Activated T-cell treated with anti-CD3 and anti-CD28 coated beads, Interleukin-2, amount 50 U/mL, for 48 hours (primary cell): ENCODE data around the gene ANKRD6.
"Not testable (repeated sequence)": the region's sequence is repeated elsewhere in the genome, so short reads cannot be mapped to it uniquely, and the experiment has no call there.

ENCODE experiments used
- DNase-seq, 2 experiments: peaks; one replicate each; pipeline ENCODE4 v3.0.0-alpha.2; 2020

ANKRD6 gene

DNA sequence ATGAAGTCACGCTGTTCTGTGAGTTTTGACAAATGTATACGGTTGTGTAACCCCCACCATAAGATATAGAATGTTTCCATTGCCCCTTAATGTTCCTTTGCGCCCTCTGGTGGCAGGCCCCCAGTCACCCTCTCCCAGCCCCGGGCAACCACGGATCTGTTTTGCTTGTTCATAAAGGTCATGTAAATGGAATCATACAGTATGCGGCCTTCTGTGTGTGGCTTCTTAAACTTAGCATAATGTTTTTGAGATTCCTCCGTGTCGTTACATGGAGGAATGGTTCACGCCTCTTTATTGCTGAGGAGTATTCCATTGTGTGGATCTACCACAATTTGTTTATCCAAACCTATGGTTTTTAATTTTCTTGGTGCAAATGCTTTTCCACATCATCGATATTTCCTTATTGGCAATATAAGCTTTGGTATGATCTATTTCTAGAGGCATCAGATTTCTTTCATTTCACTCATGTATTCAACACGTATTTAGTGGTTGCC lies 177.2 kb downstream of the ANKRD6 start:
- peak; percentile 86 to 88 for DNase-seq

DNA sequence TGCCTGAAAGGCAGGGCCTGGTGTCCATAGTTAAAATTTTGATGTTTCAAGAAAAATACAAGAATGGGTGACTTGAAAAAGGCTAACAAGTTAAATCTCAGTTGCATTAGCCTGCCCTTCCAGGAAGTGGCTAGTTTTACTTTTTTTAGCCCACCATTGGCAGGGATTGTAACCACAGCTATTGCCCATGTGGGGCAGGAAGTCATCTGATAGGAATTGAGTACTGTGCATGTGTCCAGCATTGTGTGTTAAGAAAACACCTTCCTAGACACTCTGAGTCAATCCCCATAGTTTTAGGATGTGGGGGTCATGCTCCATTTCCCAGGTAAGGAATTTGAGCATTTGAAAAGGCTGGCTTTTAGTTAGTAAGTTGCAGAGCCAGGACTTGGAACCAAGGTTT lies 178.7 kb downstream of the ANKRD6 start:
- no peak for DNase-seq

DNA sequence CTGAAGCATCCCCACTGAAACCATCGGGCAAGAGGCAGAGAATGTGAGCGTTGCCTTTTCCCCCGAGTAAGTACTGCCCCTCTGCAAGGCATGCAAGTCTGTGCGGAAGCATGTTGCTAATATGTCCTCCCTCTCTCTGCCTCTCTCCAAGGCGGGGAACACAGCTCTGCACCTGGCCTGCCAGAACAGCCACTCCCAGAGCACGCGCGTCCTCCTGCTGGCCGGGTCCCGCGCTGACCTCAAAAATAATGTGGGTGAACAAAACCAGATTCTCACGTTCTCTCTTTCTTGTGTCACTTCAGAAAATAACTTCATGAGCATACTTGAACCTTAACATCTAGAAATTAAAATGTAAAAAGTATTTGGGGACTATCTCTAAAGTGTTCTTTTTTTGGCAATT lies 179.2 kb downstream of the ANKRD6 start:
- no peak for DNase-seq

DNA sequence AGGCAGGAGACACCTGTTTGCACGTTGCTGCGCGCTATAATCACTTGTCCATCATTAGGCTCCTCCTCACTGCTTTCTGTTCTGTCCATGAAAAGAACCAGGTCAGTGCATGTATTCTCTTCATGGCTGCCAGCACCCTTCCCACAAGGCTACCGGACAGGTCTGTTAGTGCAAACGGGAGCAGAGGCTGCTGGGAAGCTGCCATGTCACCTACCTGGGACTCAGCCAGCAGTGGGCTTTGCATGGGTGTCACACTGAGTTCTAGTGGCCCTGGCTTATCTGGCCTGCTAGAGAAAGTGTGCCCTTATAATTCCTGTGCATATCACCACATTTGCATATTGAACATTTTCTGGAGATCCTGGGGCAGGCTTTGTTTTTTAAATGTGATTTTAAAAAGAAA lies 180.8 kb downstream of the ANKRD6 start:
- no peak for DNase-seq

DNA sequence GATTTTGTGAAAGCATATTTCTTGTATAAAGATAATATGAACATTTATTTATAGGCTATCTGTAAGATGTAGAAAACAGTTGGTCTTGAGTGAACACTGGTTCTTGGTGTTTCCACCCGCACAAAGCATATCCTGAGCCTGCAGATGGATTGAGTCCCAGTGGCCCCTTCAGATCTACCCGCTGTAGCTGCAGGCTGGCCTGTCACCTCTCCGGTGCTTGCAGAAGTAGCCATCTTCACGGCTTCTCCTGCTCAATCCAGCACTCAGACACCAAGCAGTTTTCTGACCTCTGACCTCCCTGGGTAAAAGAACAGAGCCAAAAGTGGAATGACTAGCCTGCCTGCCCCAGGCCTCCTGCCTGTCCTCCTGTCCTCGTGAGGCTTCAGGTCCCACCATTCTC lies 182.9 kb downstream of the ANKRD6 start:
- no peak for DNase-seq

DNA sequence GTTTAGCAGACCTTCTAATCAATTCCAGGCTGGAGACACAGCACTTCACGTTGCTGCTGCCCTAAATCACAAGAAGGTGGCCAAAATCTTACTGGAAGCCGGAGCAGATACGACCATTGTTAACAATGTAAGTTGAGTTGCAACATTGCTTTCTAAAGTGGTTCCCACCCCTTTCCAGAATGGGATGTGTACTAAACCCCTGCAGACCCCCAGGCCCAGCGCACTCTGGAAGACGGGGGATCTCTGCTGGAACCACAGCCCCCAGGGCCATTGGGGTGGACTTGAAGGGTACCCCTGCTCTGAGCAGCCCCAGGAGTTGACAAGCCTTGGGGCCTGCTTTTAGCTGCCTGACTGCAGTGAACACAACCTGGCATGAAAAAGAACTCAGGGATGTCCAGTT lies 183.6 kb downstream of the ANKRD6 start:
- DNase-seq = no peak

DNA sequence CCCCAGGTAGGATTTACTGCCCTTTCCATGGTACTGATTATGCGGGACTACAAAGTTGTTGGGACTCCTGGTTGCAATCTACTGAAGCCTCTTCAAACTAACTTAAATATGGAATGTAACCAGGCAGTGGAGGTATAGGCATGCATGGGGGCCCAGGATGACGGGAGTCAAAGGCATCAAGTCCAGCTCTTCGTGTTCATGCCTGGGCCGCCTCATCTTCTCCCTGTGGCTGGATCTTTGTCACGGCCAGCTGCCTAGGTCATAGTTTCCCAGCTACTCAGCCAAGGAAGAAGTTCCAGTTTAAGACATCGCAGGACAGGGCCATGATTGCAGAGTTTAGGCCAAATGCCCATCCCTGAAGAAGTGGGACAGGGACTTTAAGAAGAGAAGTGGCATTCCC lies 185.1 kb downstream of the ANKRD6 start:
- DNase-seq = no peak

DNA sequence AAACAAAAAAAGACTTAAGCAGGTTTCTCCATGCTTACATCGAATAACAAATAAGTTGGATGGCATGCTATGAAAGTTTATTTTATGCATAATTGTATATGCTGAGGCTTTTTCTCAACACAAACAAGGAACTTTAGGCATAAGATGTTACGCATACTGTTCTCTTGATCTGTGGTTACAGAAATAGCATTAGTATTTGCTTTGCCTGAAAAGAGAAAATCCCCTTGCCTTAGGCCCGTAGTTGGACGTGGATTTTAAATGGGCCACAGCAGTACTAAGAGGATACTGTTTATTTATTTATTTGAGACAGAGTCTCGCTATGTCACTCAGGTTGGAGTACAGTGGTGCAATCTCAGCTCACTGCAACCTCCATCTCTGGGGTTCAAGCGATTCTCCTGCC lies 186.6 kb downstream of the ANKRD6 start:
- DNase-seq = no peak

DNA sequence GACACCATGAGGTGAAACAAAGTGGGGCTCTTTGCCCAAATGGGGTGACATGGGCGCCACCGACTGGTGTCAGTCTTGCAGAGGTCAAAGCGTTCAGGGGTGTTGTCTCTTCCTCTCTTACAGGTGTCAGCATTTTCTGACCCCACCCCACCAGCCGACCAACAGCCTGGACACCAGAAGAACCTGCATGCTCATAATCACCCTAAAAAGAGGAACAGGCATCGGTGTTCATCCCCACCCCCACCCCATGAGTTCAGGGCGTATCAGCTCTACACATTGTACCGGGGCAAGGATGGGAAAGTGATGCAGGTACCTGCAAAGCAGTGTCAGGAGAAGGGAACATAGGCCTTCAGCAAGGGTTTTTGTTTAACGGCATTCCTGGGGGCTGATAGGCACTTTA lies 190.8 kb downstream of the ANKRD6 start:
- no peak for DNase-seq

DNA sequence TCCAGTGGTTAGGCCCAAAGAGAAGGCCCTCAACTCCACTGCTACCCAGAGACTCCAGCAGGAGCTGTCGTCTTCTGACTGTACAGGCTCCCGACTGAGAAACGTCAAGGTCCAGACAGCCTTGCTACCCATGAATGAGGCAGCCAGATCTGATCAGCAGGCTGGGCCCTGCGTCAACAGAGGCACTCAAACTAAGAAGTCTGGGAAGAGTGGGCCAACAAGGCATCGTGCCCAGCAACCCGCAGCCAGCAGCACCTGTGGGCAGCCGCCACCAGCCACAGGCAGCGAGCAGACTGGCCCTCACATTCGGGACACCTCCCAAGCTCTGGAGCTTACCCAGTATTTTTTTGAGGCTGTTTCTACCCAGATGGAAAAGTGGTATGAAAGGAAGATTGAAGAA lies 197.5 kb downstream of the ANKRD6 start:
- no peak for DNase-seq

DNA sequence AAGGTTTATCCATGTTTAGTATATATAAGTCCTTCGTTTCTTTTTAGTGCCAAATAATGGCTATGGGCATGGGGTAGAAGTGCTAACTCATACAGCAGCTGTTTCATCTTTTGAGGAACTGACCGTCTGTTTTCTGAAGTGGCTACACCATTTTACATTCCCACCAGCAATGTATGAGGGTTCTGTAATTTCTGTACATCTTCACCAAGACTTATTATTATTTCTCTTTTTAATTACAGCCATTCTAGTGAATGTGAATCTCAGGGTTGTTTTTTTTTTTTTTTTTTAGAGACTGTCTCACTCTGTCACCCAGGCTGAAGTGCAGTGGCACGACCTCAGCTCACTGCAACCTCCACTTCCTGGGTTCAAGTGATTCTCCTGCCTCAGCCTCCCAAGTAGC lies 203.5 kb downstream of the ANKRD6 start:
- DNase-seq = not testable (repeated sequence)

DNA sequence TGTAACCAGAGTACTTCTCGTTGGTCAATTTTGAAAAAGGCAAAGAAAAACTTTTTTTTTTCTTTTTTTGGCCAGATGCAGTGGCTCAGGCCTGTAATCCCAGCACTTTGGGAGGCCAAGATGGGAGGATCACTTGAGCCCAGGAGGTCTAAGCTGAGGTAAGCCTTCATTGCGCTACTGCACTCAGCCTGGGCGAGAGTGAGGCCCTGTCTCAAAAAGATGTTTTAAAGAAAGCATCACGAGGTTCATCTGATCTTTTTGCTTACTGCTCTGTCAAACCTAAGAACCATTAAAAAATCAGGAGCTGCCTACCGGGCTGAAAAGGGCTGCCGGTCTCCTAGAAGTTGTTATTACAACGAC lies 205.0 kb downstream of the ANKRD6 start:
- no peak for DNase-seq

DNA sequence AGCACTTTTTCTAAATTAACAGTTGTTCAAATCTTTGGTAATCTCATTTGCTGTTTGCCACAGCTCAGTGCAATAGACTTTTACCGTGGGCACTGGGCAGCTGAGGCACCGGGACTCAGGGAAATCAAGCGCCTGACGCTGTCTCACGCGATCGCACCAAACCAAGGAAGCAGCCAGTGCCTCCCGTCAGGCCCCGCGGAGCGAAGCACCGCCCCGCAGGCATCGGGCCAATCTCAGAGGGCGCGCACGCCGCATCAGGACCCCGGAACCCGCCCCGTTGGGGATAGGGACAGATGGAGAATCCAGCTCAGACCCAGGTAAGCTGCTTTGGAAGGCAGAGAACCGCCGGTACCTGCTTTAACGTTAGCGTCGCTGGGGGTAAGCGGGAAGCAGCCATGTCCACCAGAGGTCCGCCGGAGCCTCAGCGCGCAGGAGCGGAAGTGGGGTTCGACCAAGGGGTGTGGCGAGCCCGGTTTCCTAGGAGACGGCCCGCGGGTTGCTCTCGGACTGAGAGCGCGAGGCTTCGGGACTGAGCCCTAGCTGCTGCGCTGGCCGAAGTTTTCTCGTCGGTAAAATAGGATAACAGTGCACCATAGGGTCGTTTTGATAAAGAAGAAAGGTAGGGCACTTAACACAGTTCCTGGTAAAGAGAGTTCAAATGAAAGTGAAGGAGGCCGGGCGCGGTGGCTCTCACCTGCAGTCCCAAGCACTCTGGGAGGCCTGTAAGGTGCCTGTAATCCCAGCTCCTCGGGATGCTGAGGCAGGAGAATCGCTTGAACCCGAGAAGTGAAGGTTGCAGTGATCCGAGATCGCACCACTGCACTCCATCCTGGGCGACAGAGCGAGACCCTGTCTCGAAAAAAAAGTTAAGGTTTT lies 205.6 kb downstream of the ANKRD6 start, which contains the start of gene LYRM2:
LYRM2 (minus strand) TSS at position 428 of the 876 bp plus-strand sequence; CDS start at position 397, 31 bp downstream.
- peak; percentile 95 to 96 for DNase-seq

DNA sequence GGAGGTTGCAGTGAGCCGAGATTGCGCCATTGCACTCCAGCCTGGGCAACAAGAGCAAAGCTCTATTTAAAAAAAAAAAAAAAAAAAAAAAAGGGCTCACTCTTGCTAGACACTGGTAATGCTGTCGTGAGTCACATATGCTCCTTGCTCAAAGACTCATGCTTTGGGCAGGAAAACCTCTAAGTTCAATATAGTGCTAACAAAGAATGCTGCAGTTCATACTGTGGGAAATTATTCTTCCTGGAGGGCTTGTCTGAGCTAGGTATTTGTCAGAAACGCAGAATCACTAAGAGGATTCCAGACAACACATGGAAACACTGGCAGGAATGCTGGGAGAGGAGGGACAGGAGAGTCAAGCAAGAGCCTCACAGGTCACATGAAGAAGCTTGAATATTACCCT lies 207.9 kb downstream of the ANKRD6 start:
- DNase-seq = no peak

DNA sequence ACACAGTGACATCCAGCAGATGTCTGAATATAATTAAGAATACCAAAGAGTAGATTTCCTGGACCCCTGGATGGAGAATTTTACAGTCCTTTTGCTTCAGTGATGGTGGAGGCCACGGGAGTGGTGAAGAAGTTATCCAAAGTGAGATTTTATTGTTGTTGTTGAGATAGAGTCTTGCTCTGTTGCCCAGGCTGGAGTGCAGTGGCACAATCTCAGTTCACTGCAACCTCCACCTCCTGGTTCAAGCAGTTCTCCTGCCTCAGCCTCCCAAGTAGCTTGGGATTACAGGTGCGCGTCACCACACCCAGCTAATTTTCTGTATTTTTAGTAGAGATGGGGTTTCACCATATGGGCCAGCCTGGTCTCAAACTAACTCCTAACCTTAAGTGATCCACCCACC lies 208.6 kb downstream of the ANKRD6 start:
- not testable (repeated sequence) for DNase-seq

DNA sequence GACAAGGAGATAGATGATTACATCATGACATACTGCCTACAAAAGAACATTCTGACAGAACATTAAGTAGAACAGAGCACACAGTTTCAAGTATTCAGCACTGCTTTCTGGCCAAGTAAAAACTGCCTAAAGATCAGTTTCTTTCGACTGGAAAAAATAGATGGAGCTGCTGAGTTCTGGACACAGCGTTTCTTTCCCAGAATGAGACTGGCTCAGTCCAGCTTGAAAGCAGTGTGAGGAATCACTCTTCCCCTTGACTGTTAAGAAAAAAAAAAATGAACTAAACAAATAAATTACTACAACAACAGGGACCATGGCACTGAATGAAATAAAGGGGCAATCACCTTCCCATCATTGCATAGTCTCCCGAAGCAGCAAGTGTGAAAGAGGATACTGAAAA lies 210.0 kb downstream of the ANKRD6 start:
- no peak for DNase-seq

DNA sequence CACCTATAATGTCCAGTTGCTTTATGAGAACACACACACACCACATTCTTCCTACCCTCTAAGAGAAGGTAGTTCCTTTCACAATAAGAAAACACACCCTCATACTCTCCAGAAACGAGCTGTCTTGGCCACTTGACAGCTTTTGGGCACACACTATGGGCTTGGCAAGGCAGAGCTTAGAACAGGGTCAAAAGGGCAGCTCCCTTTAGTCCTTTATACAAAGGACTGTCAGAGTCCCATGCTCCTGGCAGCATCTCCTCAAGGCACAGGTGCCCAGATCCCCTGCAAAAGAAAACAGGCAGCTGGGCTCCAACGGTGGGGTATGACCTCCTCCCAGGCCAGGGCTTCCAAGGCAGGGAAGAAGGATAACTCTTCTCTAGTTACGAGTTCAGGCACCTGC lies 210.5 kb downstream of the ANKRD6 start:
- DNase-seq = no peak

DNA sequence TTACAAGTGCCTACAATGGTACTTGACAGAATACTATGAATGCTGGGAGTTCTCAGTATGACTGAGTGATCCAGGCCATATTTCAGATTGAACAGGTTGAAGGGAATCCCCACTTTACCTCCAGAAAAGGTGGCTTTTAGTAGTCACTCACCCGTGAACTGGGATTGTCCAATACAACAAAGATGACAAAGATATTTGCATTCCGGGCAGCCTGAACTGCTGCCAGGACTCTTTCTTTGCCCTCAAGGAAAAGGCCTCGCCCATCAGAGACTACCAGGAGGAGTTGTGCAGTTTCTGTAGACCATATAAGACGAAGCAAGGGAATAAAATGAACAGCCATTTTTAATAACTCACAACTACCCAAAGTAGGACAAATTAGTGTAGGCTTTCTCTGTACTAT lies 211.9 kb downstream of the ANKRD6 start:
- DNase-seq = no peak

DNA sequence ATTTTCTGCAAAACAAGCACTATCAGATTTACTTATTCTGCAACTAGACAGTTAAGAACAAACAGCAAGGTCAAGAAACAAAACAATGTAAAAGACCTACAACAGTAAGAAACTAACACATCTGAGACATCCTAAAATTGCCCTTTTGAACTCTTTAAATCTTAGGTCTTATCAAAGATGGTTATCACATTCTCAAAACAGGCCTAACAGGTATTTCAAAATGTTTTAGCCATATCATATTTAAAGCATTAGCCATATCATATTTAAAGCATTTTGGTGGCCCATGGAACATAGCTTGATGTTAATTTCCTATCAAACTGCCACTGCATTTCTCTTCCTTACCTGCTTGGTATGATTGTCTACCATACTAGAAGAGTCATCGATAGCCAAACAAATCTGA lies 216.7 kb downstream of the ANKRD6 start:
- no peak for DNase-seq

DNA sequence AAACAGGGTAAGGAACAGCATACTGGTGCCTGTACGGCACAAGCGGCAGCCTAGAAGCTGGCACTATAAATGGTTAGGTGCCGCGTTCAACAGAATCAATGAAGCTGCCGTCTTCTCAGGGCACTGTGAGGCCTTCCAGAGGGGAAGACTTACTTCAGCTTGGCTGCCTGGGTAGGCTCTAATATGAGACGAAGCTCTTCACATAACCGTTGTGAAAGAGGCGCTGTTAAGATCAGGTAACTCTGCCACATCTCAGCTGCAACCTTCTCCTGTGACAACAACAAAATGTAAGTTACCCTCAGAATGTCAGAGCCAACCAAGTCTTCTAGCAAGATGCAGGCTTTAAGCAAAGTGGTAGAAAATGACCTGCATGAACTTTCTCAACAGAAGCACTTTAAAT lies 217.6 kb downstream of the ANKRD6 start:
- no peak for DNase-seq

DNA sequence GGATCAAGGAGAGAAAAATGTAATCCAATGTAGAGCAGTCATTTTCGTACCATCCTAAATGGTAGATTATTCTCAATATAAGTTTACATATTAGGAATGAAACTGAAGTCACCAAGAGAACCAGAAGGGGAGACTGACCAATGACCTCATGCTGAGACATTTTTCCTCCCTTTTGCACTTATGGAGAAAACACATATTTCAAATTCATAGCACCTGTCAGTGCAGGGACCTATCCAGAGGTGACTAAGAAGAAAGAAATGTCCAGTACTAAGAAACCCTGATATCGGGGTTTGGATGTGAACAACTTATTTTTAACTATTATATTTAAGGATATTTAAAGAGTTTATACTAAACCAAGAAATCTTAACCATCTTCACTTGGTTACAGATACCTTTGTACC lies 222.2 kb downstream of the ANKRD6 start:
- no peak for DNase-seq

DNA sequence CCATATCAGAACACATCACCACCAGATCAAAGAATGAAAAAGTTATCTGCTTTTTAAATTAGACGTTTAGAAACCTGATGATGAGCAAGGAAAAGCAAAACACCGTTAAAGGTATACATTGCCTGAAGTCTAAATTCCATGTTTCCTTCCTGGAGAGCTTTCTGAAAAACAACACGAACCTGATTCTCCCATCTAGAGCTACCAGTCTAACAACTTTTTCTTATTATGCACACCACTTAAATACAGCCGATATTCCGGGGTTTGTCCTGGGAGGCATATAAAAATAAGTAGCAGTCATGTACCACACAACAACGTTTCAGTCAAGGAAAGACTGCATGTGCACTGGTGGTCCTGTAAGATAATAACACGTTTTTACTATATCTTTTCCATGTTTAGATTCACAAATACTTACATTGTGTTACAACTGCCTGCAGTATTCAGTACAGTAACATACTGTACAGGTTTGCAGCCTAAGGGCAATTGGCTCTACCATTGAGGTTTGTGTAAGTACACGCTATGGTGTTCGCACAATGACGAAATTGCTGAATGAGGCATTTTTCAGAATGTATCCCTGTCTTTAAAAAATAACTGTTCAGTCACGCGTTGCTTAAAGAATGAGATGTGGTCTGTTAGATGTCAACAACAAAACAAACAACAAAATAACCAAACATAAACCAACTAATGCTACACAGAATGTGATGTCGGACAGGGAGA lies 224.7 kb downstream of the ANKRD6 start:
- DNase-seq = no peak

DNA sequence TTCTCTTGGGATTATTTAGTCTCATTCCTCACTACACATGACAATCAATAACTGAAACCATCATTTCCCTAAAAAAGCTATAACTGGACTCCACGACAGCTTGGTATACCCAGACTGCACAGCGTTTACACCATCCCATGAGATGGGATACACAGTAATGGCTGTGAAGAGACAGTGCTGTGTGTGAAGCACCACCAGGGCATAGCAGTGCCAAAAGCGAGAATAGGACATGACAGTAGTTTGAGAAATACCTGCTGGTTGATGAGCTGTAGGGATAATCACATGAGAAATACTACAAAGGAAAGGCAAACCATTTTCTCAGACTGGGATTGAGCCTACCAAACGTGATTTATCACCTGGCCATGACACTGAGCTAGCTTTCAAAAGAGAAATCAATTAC lies 228.0 kb downstream of the ANKRD6 start:
- no peak for DNase-seq

DNA sequence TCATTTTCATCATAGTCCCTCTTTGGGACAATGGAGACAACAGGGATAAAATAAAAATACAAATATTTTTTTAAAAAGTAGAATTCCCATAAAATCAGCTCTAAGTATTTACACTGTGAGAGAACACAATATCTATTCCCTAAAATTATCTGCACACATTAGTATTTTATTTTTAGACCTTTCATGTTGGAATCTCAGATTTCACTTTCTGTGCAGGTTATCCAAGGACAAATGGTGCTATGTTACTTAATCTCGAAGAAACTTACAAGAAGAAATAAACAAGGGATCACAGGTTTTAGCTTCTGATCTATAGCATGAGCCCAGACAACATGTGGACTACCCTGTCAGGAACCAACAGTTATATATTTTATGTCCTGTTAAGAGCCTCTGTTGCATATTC lies 228.6 kb downstream of the ANKRD6 start:
- no peak for DNase-seq
